HG03108 (cell line): ENCODE results near the gene KCND1.
A peak's percentile ranks its signal among the peaks of the same experiment; 100 is the strongest.
"Not testable (repeated sequence)": the region's sequence is repeated elsewhere in the genome, so short reads cannot be mapped to it uniquely, and the experiment has no call there.

Experiments used
- ATAC-seq: cut with Tn5 transposase; IDR thresholded peaks from one replicate; pipeline ENCODE4 v1.9.1; 2021; ENCODE audit warnings: moderate library complexity; ENCODE audit not compliant: unreplicated experiment

KCND1 gene

GRCh38 chrX:48971249-48972219, at the start of gene KCND1:
Gene KCND1 (minus strand): TSS chrX:48971844. CDS start chrX:48970271, 1,573 bp downstream.
- no peak for ATAC-seq

DNA sequence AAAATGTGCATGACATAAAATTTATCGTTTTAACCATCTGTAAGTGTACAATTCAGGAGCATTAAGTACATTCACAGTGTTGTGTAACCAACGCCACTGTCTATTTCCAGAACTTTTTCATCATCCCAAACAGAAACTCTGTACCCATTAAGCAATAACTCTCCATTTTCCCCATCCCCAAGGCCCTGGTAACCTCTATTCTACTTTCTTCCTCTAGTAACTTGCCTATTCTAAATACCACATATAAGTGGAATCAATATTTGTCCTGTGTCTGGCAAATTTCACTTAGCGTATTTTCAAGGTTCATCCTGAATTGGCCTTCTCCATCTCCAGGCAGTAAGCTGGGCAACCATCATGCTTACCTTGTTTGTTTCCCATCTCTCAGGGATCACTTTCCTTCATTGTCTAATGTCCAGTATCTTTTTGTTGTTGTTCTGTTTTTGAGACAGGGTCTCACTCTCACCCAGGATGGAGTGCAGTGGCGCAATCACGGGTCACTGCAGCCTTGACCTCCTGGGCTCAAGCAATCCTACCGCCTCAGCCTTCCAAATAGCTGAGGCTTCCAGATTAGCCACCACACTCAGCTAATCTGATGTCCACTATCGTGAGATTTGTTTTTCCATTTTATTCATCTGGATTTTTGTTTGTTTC, 48.1 kb upstream of the KCND1 start:
- ATAC-seq, result no peak

DNA sequence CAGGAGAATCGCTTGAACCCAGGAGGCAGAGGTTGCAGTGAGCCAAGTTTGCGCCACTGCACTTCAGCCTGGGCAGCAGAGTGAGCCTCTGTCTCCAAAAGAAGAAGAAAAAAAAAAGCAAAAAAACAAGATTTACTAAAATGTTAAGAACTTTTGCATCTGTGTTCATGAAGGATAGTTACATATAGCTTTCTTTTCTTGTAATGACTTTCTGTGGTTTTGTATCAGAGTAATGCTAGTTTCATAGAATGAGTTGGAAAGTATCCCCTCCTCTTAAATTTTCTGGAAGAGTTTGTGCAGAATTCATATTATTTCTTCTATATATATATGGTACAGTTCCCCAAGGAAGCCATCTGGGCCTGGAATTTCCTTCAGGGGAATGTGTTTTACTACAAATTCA, 47.4 kb upstream of the KCND1 start:
- ATAC-seq, result no peak

DNA sequence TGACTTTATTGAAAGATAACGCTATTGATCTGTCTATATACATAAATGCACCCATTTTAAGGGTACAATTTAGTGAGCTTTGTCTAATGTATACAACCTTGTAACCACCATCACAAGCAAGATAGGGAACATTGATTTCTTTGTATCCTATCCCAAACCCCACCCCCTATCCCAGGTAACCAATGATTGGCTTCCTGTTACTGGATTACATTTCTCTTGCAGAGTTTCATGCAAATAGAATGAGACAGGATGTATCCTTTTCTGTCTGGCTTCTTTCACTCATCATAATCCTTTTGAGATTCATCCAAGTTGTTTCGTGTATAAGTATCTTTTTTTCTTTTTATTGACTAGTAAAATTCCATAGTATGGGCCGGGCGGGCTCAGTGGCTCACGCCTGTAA, 32.1 kb upstream of the KCND1 start:
- no peak for ATAC-seq

GRCh38 chrX:49002091-49002935, 30.7 kb upstream of the KCND1 start, which contains the start of gene GRIPAP1:
Gene GRIPAP1 (minus strand): TSS chrX:49002264. CDS start chrX:49002229, 35 bp downstream.
- ATAC-seq, result peak; percentile 75

DNA sequence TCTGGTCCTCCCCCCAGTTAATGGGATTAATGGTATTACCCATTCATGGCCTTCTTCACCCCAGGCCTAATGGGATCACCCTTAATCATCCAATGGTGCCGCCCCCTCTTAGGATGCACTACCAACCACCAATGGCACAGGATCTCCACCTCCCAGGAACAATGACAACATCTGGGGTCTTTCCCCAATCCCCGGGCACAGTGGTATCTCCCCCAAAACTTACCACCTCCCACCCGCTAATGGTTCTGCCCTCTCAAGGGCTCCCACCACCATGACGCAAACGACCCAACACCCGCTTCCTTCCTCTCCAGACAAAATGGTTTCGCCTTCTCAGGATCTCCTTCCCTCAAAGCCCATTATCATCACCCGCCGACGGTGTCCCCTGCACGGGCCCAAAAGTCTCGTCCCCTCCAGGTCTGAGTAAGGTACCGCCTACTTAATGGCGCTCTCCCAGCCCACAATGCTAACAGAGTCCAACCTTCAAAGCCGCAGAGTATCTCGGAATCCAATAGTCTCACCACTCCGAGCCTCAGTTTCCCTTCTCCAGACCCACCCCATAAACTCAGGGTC, 30.0 kb upstream of the KCND1 start:
- peak; percentile 21 for ATAC-seq

DNA sequence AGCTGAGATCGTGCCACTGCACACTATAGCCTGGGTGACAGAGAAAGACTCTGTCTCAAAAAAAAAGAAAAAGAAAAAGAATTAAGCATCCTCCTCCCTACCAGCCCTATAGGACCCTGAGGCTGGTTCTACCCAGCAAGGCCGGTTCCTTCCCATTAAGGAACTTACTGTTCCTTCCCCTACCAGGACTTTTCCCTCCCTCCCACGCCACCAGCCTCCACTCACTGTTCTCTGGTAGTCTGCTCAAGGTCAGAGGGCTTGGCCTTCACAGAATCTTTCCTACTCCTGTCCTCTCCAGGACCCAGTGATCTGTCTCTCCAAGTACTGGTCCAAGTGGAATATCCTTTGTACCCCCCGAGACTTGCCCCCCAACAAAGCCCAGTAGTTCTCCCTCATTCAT, 29.0 kb upstream of the KCND1 start:
- no peak for ATAC-seq

DNA sequence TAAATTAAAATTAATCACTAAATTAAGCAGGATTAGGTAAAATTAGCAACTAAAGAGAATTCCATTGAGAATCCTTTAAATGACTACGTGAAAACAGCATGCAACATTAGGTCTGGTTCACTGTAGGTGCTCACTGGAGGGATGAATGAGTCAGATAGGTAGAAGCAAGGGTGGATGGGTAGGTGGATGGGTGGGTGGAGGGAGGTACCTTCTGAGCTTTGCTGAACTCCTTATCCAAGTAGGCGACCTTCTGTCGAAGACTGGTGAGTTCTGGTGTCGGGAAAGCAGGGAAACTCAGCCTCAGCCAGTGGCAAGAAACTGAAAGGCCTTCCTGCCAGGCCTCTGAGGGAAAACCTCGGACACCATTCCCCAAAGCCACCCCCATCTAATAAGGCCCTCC, 27.4 kb upstream of the KCND1 start:
- ATAC-seq, result no peak

GRCh38 chrX:48998391-48998790, 26.7 kb upstream of the KCND1 start:
- ATAC-seq, result no peak

GRCh38 chrX:48997865-48998264, 26.2 kb upstream of the KCND1 start:
- no peak for ATAC-seq

DNA sequence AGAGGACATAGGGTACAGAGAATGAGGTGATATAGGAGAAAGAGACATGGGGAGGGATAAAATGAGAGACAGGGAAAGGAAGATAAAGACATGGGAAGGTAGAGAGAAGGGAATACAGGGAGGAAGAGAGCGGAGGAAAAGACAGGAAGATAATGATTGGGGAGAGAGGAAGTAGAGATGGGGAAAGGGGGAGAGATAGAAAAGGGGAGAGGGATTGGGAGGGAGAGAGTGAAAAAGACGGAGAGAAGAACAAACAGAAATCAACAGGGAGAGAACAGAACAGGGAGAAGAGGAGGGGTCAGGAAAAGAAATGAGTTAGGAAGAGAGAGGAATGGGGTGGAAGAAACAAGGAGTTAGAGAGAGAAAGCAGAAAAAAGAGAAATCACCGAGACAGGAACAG, 25.8 kb upstream of the KCND1 start:
- ATAC-seq, result no peak

- ATAC-seq, result no peak
These were observed 25.3 kb upstream of the KCND1 start for GRCh38 chrX:48996969-48997368.

- no peak for ATAC-seq
These were observed 20.7 kb upstream of the KCND1 start for GRCh38 chrX:48992341-48992740.

DNA sequence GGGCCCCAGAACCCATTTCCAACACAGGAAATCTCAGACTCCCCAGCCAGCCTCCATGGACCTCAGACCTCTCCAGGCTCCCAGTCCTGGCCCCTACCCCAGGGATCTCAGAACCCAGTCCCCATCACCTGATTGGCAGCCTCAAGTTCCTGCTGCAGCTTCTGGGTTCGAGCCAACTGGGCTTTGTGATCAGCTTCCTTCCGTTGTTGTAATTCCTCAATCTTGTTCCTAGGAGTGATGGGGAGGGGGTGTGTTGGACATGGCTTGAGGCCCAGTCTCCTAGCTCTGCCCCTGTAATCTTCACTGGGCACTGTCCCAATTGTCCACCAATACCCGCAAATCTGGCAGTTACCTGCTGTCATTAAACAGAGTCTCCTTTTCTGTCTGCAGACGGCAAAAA, 17.8 kb upstream of the KCND1 start:
- no peak for ATAC-seq

GRCh38 chrX:48983896-48984295, 12.3 kb upstream of the KCND1 start:
- ATAC-seq, result no peak

DNA sequence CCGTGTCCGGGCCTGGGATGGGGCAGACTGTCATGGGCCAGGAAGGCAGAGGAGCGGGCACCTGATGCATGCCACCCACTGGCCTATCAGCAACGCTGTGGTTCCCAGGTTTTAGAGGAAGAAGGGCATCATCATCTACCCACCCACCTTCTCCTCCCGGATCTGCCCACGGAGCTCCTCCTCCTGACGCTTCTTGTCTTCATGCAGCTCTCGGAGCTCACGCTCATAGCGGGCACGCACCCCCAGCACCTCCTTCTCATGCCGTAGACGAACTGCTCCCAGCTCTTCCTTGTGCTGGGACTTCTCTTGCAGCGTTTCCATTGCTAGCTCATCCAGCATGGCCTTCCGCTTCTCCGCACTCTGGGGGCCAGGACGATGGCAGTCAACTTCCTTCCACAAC, 11.4 kb upstream of the KCND1 start:
- ATAC-seq, result no peak

DNA sequence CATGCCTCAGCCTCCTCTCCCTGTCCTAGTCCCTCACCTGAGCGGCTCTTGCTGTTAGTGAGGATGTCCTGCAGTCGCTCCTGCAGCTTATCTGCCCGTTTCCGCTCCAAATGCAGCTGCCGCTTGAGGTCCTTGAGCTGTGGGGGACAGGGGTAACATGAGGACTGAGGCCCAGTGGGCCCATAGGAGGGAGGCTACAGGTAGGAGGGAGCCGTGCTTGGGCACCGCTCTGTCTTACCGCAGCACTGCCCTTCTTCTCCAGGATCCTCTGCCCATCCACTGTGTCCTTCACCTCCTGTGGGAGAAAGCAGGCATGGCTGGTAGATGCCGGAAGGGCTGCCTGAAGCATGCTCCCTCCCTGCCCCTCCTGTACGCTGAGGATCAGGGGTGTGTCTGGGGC, 9.5 kb upstream of the KCND1 start:
- no peak for ATAC-seq

- not testable (repeated sequence) for ATAC-seq
These were observed 8.7 kb upstream of the KCND1 start for GRCh38 chrX:48980341-48980740.

DNA sequence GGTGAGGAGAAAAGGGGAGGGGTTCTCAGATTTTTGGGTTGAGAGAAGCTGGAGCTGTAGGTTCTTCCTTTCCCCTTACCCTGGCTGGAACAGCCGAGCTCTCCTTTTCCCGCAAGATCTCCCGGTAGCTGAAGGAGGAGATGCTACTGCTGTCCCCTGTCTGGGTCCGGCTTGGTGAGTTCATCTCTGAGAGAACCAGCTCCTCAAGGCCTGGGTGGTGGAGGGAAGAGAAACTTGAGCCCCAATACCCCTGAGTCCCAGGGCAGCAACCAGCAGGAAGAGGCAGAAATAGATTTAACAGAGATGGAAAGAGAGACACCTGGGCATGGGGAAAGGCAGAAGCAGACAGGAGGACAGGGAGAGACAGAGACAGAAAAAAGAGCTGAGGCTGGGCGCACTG, 6.6 kb upstream of the KCND1 start:
- ATAC-seq, result no peak

GRCh38 chrX:48976086-48976485, 4.4 kb upstream of the KCND1 start:
- no peak for ATAC-seq

DNA sequence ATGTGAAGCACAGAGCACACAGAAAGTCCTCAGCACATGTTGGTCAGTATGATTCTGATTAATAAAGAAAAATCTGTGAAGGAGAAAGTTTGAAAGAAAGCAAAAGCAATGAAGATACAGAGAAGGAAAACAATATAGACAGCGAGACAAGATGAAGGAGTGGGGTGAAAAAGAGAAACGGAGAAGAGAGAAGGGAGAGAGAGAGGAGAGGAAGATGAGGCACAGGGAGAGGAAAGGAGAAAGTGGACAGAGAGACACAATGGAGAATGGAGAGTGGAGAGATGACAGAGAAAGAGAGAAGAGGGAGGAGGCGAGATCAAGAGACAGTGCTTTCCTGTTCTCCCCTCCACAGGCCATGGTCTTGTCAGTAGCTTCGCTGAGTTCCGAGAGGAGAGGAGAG, 3.9 kb upstream of the KCND1 start:
- ATAC-seq, result no peak
